CD4-positive, alpha-beta T cell (primary cell): ENCODE data around the gene ZBTB11. TPM values are rescaled to one million over a fixed set of nuclear protein-coding genes. Genes with fewer than 3 reads are reported as not detected.

Source experiments
- ATAC-seq: fragments of 200-7000 bp; cut with Tn5 transposase; one replicate; pipeline ENCODE4 v1.10.0; 2022; ENCODE audit warnings: mild to moderate bottlenecking; ENCODE audit not compliant: poor library complexity
- CTCF ChIA-PET: fragments of 350-600 bp; sonication (Branson Sonifier 250); formaldehyde crosslinking; loops from one replicate; lab custom pipeline; 2021; ENCODE audit warnings: antibody characterized with exemption, inconsistent platforms; lab: Charles Lee
- POLR2A ChIA-PET: fragments of 350-600 bp; sonication (Branson Sonifier 250); formaldehyde crosslinking; loops from one replicate; lab custom pipeline; 2021; ENCODE audit warnings: antibody characterized with exemption, inconsistent platforms; lab: Charles Lee
- DNase-seq, 14 experiments: peaks; one replicate each; pipeline ENCODE4 v3.0.0-alpha.2; 2013 to 2020; ENCODE audit warnings: mixed read lengths in 2 of 14
- H3K27ac ChIP-seq, 2 donors: one replicate each; pipeline versions ENCODE4 v1.5.1 to v1.7.0; 2013; ENCODE audit warnings: low read length in 2 of 2, low read depth in 1 of 2, mild to moderate bottlenecking in 1 of 2
- H3K27me3 ChIP-seq, 2 experiments: 1 replicate in 1 of 2; 2 replicates in 1 of 2; pipeline versions ENCODE4 v1.6.1 to v1.7.0; 2013; ENCODE audit warnings: low read length in 2 of 2, control low read depth in 1 of 2, mild to moderate bottlenecking in 1 of 2, moderate library complexity in 1 of 2; ENCODE audit not compliant: insufficient read depth in 2 of 2, control insufficient read depth in 1 of 2
- H3K36me3 ChIP-seq: one replicate; pipeline ENCODE4 v1.6.1; 2013; ENCODE audit warnings: low read length, control low read depth; ENCODE audit not compliant: insufficient read depth
- H3K4me1 ChIP-seq: one replicate; pipeline ENCODE4 v1.6.1; 2013; ENCODE audit warnings: low read length, control low read depth; ENCODE audit not compliant: insufficient read depth
- H3K4me3 ChIP-seq: one replicate; pipeline ENCODE4 v1.5.1; 2013; ENCODE audit warnings: mild to moderate bottlenecking, low read length, moderate library complexity
- H3K9me3 ChIP-seq, 2 experiments: 1 replicate in 1 of 2; 2 replicates in 1 of 2; pipeline versions ENCODE4 v1.6.1 to v1.7.0; 2013; ENCODE audit warnings: low read length in 2 of 2, mild to moderate bottlenecking in 2 of 2, control low read depth in 1 of 2, moderate library complexity in 1 of 2; ENCODE audit not compliant: control insufficient read depth in 1 of 2, insufficient read depth in 1 of 2
- H3K27ac Mint-ChIP-seq: one replicate; pipeline ENCODE4 v1.8.0; 2020; ENCODE audit warnings: mixed read lengths
- H3K27me3 Mint-ChIP-seq: one replicate; pipeline ENCODE4 v1.8.0; 2021; ENCODE audit warnings: mixed read lengths
- H3K36me3 Mint-ChIP-seq: one replicate; pipeline ENCODE4 v1.8.0; 2021; ENCODE audit warnings: low read depth, mixed read lengths
- H3K4me1 Mint-ChIP-seq: one replicate; pipeline ENCODE4 v1.8.0; 2021; ENCODE audit warnings: low read depth, mixed read lengths
- H3K4me3 Mint-ChIP-seq: one replicate; pipeline ENCODE4 v1.8.0; 2020; ENCODE audit warnings: mild to moderate bottlenecking, mixed read lengths
- H3K9me3 Mint-ChIP-seq: one replicate; pipeline ENCODE4 v1.8.0; 2020; ENCODE audit warnings: mixed read lengths
- CTCF ChIP-seq: fragments of 200-600 bp; IDR thresholded peaks from one replicate; pipeline ENCODE4 v1.8.0; 2022; ENCODE audit warnings: antibody characterized with exemption, mild to moderate bottlenecking
- intact Hi-C, 2 experiments: fragments of 100-400 bp; cut with DNase I in 1 of 2; cut with micrococcal nuclease in 1 of 2; formaldehyde crosslinking; loops; one replicate each; pipeline versions ENCODE4 v1.15.1 to v1.9.0; 2023 to 2025; cut with DNase I, micrococcal nuclease
- total RNA-seq, 174 experiments: library from RNA in 2 of 174; stranded (reverse) in 2 of 174; gene quantifications; one replicate each; pipeline ENCODE4 v1.2.3 and lab custom pipeline; 2021 to 2026

ZBTB11 gene
- total RNA-seq, 2 experiments from 2014 or later = 73.5 to 76.6 TPM

- DNase-seq = no peak
- H3K4me1 ChIP-seq = peaks cover 19% of the 10 kb centered on the region
- Mint-ChIP-seq H3K4me3 (no peak overlapping the region), H3K27me3 (no peaks in the 10 kb centered on the region), H3K36me3 (no peaks in the 10 kb centered on the region), H3K4me1 (peaks cover 21% of the 10 kb centered on the region), H3K9me3 (no peaks in the 10 kb centered on the region), H3K27ac (no peak overlapping the region)
- H3K27ac ChIP-seq = no peak overlapping the region
- ATAC-seq = no peak
- no peak for TF ChIP-seq CTCF
- H3K36me3 ChIP-seq = no peaks in the 10 kb centered on the region
- no peak overlapping the region for H3K4me3 ChIP-seq
- H3K9me3 ChIP-seq = no peaks in the 10 kb centered on the region
- intact Hi-C loops = loop anchor here in 1 of 2 experiments (5.0 kb wide), 1 partner anchor 67 kb away; the partner anchor contains the start of gene PCNP
- POLR2A ChIA-PET = interaction anchor here (0.6 kb wide), 1 partner anchor 319 kb away, joined by 4 read pairs; no protein-coding TSS in a partner anchor
- CTCF ChIA-PET = no interaction called here
- H3K27me3 ChIP-seq = no peaks in the 10 kb centered on the region
These were observed 37.5 kb downstream of the ZBTB11 start for GRCh38 chr3:101639280-101639963.

- no peaks in the 10 kb centered on the region for H3K9me3 Mint-ChIP-seq
- CTCF ChIA-PET = no interaction called here
- no peaks in the 10 kb centered on the region for H3K36me3 Mint-ChIP-seq
- no peak overlapping the region for H3K4me3 Mint-ChIP-seq
- H3K27me3 ChIP-seq = no peaks in the 10 kb centered on the region
- intact Hi-C loops = loop anchor here in 1 of 2 experiments (5.0 kb wide), 1 partner anchor 66 kb away; the partner anchor contains the start of gene PCNP
- no peak for ATAC-seq
- H3K4me1 ChIP-seq = peaks cover 8% of the 10 kb centered on the region
- no peak overlapping the region for H3K4me3 ChIP-seq
- H3K27ac Mint-ChIP-seq = no peak overlapping the region
- no peak for TF ChIP-seq CTCF
- H3K4me1 Mint-ChIP-seq = peaks cover 10% of the 10 kb centered on the region
- DNase-seq = no peak
- no peaks in the 10 kb centered on the region for H3K27me3 Mint-ChIP-seq
- H3K9me3 ChIP-seq = no peaks in the 10 kb centered on the region
- no peak overlapping the region for H3K27ac ChIP-seq
- H3K36me3 ChIP-seq = no peaks in the 10 kb centered on the region
- POLR2A ChIA-PET = no interaction called here
These were observed 38.6 kb downstream of the ZBTB11 start for GRCh38 chr3:101638261-101638745.

- ChIA-PET CTCF (no interaction called here), POLR2A (no interaction called here)
- peaks cover 6% of the 10 kb centered on the region for H3K4me1 Mint-ChIP-seq
- intact Hi-C loops = loop anchor here in 1 of 2 experiments (2.0 to 5.0 kb wide), 2 partner anchors 65 to 567 kb away; partner anchors contain the start of gene PCNP
- peaks cover 6% of the 10 kb centered on the region for H3K4me1 ChIP-seq
- no peaks in the 10 kb centered on the region for H3K27me3 Mint-ChIP-seq
- no peak for TF ChIP-seq CTCF
- ATAC-seq (no peak), DNase-seq (no peak)
- no peak overlapping the region for H3K27ac ChIP-seq
- H3K4me3 ChIP-seq = no peak overlapping the region
- H3K27me3 ChIP-seq = no peaks in the 10 kb centered on the region
- no peaks in the 10 kb centered on the region for H3K36me3 Mint-ChIP-seq
- no peak overlapping the region for H3K4me3 Mint-ChIP-seq
- no peaks in the 10 kb centered on the region for H3K9me3 ChIP-seq
- H3K27ac Mint-ChIP-seq = no peak overlapping the region
- H3K36me3 ChIP-seq = no peaks in the 10 kb centered on the region
- H3K9me3 Mint-ChIP-seq = no peaks in the 10 kb centered on the region
These were observed 39.5 kb downstream of the ZBTB11 start for GRCh38 chr3:101637451-101637850.
